GM12891 (cell line): ENCODE results near the gene SSU72.

Experiments
- PAX5 ChIP-seq: IDR thresholded peaks from 2 replicates; pipeline ENCODE4 v1.6.1; 2011; ENCODE audit warnings: low read length, moderate library complexity, mild to moderate bottlenecking; ENCODE audit not compliant: insufficient read depth, severe bottlenecking
- POLR2A ChIP-seq: IDR thresholded peaks from 2 replicates; pipeline ENCODE4 v1.6.1; 2011; ENCODE audit warnings: low read depth, low read length, control low read depth
- POLR2AphosphoS5 ChIP-seq: IDR thresholded peaks from 2 replicates; pipeline ENCODE4 v1.6.1; 2011; ENCODE audit warnings: low read depth, low read length, control low read depth
- POU2F2 ChIP-seq: IDR thresholded peaks from 2 replicates; pipeline ENCODE4 v1.6.1; 2011; ENCODE audit warnings: low read depth, mild to moderate bottlenecking, control low read depth, low read length, moderate library complexity
- SPI1 ChIP-seq: IDR thresholded peaks from 2 replicates; pipeline ENCODE4 v1.6.1; 2011; ENCODE audit warnings: low read depth, low read length, control low read depth
- TAF1 ChIP-seq: IDR thresholded peaks from 2 replicates; pipeline ENCODE4 v1.6.1; 2011; ENCODE audit warnings: low read depth, low read length, control low read depth

DNA sequence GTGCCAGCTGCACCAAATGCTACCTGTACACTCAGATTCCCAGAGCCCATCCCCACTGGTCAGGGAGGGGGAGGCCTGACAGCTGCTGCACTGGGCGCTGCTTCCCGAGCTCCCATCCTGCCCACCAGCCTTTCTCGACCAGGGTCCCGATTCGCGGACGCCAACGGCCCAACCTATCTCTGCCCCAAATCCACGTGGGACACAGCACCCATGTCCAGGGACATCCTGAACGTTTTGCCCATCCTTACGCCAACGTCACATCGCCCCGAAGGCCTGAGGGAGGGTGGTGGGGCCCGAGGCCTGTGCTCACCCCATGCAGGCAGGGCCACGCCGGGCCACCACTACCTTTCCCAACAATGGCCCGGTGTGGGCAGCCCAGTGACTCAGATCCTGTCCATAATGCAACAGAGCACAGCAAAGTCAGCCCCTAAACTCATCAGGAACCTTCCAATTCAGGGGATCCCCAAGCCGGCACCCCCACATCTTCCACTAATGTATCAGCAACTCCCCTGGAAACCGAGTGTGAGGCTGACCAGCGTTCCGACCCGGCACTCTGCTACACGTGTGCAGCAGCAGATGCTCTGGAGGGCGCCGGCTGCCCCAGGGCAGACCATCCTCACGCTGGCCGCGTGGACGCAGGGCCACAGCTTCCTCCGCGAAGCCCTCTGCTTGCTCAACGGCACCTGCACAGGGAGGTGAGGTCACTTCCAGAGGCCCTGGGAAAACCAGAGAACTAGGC lies 23.0 kb downstream of the SSU72 start:
- TF ChIP-seq POLR2A (no peak), POLR2AphosphoS5 (no peak), TAF1 (no peak), PAX5 (no peak), SPI1 (no peak), POU2F2 (no peak)
